Retina (tissue), 1 donor: ENCODE results near the gene RNLS.

Experiments used
- DNase-seq: peaks from one replicate; pipeline ENCODE4 v3.0.0-alpha.2; 2016

Gene RNLS

DNA sequence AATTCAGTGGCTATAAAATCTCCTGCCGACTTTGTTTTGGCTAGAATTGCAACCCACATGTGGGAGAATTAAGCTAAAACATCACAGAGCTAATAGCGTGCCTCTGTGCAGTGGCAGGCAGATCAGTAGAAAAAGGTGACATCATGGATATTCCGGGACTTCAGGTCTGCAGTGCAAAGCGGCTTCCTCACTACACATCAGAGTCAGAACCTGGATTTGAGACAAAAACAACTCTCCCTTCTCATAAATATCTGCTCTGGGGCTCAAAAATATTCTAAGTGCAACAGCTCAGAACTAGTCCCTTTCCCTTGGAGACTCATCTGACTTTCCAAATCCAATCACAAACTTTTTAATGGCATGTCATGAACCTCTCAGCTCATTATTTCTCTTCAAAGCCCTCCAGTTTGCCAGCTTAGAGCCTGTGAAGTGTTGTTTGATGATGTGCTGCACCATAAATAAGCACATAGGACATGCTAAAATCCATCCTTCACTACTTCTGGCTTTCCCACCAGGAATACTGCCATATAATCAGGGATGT, 337.1 kb downstream of the RNLS start:
- DNase-seq, result peak; percentile 59

DNA sequence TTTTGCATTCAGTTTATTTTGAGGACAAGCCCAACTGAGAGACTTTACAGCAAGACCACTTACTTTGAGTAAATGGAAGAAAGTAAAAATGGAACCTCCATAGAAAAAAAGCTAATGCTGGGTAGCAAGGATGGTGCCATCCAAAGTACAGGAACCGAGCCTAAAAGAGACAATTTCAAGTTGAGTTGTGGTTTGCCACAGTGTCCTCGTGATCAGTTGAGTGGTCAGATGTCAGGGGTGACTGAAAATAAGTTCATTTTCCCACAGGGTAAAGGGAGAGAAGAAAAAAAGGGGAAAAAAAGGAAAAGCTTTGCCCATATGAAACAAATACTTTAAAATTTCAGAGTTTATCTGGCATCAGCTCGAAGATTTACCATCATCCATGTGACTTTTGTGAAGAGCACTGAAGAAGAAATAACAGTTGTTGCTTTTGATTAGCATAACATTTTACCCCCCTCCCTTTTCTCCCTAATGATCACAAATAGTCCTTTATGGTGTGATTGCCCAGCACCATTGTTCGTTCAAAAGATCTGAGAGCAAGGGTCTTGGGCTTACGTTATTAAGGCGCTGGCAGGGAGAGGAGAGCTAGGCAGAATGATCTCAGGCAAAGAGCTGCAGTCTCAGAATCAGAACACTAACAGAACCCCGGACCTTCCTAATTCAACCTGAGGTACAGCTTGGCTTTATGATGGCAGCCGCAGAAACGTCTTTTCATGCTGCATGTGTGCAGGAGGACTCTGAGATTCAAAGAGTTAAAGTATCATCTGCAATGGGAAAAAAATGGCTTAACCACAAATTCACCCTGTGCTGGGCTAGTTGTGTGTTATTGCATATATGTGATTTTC, 338.1 kb downstream of the RNLS start:
- peak; percentile 58 for DNase-seq

DNA sequence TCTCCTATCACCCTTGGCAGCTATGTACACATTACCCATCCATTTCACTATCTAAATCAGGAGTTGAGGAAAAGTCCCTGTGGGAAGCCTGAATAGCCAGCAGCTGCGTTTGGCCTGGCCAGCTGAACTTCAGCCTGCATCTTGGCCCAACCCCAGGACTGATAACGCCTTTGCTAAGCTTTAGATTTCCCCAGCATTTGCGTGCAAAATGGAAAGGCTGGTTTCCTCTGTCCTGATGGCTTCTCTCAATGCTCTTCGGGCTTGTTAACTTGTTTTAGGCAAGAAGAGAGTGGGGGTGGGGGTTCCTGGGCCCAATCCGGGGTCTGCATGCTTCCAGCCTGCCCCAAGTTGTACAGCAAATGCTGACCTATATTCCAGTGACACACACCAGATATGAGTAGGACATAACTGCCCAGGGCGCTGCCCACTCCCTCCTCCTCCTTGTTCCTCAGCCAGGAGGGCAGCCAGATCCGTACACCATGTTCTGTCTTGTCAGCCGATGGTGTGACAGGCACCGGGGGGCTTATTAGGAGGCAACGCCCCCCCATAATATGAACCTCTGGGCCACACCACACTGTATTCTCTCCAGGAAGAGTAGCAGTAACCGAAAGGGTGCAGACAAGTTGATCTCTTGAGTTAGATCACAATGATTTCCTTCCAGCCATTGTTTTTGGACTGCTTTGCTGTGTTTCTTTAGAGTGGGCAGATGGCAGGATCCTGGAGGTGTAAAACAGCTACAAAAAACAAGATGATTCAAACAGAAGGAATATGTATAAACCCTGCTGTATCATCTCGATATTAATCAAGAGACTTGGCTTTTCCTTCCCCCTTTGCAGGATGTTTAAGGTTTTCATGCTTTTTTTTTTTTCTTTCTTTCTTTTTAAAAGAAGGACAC, 339.0 kb downstream of the RNLS start:
- DNase-seq, result peak; percentile 73

DNA sequence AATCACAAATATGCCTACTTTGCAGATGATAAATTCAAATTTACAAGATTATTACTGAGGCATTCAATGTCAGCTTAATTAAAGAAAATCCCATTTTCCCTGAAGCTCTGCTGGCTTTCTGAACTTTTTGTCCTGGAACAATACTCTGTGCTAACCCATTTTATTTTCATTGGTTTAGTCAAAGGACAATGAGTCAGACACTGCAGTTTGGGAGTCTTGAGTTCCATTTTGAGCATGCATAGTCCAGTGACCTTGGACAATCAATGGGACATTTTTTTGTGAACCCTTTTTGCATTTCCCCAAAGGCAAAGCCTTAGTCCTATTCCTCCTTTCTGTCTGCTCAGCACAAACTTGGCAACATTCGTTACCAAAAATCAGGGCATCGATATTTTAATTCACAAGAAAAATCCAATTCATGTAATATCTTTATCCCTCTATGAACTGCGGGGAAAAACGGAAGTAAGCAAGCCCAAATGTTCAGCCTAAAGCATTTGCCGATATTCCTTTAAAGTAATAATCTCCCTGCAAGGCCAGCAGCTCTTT, 339.8 kb downstream of the RNLS start:
- DNase-seq, result no peak

- DNase-seq, result no peak
Measured at GRCh38 chr10:88241501-88241900, 341.6 kb downstream of the RNLS start.

DNA sequence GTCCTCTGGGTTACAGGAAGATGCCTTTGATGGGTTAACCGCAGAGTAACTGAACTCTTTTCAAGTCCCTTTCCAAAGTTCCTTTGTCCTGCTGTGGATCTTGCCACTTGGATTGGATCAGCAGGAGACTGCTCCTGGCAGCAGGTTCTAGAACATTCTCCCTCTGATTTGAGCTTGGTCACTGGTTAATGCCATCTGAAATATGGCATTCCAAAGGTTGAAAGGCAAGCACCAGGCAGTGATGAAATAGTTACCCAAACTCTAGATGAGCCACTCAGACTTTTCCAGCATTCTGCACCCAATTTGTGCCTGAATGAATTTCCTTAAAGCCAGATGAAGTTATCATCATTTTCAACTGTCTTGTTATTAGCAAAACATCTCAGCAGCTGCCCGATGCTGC, 343.9 kb downstream of the RNLS start:
- DNase-seq, result no peak

DNA sequence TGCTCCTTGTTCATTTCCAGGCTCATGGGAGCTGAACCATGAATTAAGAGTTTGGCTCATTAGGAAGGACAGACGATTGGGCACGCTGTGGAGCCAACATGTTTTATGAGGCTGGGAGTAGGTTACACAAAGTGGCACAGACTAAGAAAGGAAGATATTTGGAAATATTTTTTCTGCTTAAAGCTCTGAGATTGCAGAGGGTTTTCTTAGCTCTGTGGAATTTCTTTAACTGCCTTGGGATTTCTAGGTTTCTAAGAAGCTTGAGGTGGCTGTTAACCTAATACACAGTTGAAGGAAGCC, 344.6 kb downstream of the RNLS start:
- DNase-seq, result no peak

DNA sequence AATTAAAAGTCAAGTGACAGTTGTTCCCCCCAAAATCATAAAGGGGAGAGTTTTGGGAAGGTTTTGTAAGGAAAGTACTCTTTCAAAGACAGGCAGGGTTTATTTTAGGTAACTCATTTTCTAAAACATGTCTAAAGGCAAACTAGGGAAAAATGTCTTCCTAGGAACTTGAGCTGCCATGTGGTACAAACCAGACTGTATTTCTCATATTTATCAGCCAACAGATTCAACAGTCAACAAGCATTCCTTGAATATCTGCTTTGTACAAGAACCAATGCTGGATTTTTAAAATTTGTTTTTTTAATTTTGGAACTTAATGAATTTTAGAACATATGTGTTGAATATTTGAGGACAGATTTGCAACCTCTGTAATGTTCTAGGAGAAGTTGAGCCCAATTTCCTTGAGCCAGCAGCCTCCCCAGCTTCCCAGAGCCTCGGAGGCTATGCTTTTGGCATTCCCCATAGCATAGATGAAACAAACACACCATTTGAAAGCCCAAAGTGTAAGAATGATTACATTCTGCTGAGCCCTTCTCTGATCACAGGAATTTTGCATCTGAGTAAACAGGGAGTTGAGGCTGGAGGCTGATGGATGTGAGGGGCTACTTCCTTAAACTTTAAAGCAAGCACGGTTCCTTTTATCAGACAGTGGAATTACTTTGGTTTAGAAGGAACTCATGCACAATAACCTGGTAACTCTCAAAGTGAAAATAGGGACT, 345.1 kb downstream of the RNLS start:
- no peak for DNase-seq

- DNase-seq, result no peak
Measured at GRCh38 chr10:88236121-88236743, 346.9 kb downstream of the RNLS start.

DNA sequence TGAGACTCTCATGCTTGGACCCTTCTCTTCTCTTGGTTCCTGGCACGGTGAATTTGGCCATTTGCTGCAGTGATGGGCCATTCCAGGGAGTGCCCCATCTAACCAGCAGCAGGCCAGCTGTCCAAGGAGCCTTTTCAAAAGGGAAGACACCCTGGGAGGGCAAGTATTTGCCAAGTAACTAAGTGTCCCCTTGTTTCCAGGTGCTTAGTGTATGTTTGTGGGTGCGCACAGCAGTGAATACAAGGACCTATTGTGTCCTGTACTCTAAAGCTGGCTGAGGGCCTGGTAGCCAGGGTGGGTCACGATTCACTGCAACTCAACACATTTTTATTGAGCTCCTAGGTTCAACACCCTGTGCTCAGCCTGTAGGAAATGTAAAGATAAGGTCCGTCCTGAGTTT, 348.8 kb downstream of the RNLS start:
- no peak for DNase-seq

DNA sequence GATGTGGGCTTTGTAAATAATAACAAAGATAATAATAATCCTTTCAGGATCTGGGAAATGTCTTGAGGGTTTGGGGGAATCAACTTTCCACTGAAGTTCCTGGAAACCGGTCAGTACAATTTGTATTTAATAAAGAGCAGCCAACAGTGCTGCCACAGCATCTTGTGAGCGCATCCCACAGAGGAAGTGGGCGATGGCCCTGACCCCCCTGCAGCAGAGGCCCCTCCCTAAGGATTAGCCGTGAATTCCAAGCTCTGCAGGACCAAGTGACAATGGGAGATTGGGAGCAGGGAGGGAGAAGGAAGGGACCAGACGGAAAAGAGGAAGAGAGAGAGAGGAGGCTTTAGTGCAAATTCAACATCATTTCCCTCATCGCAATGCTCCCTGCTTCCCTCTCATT, 349.2 kb downstream of the RNLS start:
- DNase-seq, result no peak

GRCh38 chr10:88232983-88233543, 350.1 kb downstream of the RNLS start:
- no peak for DNase-seq

GRCh38 chr10:88232029-88232895, 350.9 kb downstream of the RNLS start:
- DNase-seq, result no peak

DNA sequence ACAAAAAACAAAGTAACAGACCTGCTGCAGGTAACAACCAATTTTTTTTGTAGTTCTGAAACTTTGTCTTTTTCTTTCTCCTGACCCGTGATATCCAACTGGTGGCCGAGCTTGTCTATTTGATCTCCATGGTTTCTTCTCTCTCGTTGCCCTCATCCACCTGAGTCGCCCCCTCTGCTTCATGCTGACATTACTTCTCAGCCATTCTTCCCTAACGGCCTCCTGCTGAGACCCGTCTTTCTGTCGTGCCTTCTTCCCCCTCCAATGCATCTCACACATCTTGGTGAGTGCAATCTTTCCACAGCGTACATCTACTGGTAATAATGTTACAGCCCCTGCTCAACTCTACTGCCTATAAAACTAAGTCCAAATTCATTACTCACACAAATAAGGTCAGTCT, 352.9 kb downstream of the RNLS start:
- no peak for DNase-seq

DNA sequence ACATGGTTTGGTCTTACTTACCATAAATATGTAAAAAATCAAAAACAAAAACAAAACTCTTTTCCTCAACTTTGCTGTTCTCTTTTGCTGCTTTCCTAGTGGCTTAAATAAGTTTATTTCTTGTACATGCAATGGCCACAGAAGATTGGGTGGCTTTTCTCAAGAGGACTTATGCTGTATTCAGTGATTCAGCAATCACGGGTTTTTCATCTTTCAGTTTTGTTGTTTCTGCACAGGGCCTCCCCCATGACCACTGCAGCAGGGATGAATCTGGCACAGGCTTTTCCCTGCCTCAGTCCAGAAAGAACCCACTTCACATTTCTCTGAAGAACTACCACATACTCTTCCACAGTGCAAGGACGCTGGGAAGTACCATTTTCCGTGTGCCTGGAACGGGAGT, 355.0 kb downstream of the RNLS start:
- DNase-seq, result no peak

GRCh38 chr10:88227342-88228018, 355.6 kb downstream of the RNLS start:
- no peak for DNase-seq

DNA sequence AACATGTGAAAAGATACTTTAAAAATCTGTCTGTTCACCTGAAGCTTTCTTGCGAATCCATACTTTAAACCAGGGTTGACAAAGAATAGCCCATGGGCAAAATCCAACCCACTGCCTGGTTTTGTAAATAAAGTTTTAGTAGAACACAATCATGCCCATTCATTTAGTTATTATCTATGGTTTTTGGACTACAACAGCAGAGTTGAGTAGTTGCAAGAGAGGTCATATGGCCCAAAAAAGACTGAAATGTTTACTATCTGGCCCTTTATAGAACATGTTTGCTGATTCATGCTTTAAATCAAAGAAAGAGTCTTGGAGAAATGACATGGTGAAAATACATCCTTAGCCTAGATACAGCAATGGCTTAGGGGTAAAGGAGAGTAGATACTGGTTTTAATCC, 356.2 kb downstream of the RNLS start:
- DNase-seq, result no peak

DNA sequence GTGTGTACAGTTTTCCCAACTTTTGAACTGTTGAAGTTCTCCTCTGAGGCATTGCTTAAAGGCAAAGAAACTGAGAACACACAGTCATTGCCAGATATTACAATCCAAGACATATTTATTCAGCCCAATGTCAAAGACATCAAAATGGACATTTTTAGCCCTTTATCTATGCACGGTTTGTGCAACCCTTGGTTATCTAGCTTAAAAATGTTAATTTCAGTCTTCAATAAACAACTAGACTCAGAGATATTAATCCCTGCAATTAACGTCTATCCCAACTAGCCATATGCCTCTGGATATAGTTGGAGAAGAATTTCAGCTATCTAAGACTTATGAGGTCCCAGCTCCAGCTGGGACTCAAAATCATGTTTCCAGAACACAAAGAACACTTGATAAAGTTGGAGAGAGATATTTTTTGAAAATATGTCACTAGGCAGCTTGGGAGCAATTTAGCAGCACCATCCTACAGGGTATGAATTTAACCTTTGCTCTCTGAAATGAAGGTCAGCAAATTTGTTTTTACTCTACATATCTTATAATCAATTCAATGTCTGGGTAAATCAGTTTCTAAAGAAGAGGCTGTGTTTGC, 357.0 kb downstream of the RNLS start:
- no peak for DNase-seq
